Ovary (tissue), 3 donors: Measurements from ENCODE around the gene CACNA1E.

ENCODE experiments used
- EP300 ChIP-seq: sonication (generic); formaldehyde crosslinking; IDR thresholded peaks from one replicate; pipeline ENCODE4 v1.6.1; 2017; ENCODE audit warnings: antibody characterized with exemption
- POLR2A ChIP-seq: fragments of 450-650 bp; IDR thresholded peaks from one replicate; pipeline ENCODE4 v1.6.1; 2017; ENCODE audit warnings: antibody characterized with exemption, mild to moderate bottlenecking, moderate library complexity
- TF ChIP-seq, protein P1 (sequence below), 3 donors: fragments of 450-650 bp in 2 of 3; fragments of 200-600 bp in 1 of 3; IDR thresholded peaks; one replicate each; pipeline versions ENCODE4 v1.5.1 to v1.8.0; 2016 to 2022; ENCODE audit warnings: antibody characterized with exemption in 3 of 3, mild to moderate bottlenecking in 1 of 3
- donor health status: DM: no; HTN: no; CAD: no.

DNA sequence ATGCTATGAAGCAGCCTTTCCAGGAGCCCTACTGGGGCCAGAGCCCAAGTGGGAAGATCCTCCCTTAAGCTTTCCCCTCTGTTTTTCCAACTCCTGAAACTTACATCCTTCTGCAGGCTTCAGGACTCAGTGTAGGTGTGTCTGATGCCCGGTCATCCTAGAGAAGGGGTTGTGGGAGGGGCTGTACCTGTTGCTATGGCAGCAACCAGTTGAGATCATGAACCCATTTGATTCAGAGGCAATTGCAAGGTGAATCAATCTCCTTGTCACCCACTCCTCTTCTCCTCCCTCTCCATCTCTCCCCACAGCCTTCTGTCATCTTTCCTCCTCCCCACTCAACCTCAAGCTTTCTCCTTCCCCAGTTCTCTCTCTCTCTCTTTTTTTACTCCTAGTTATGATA lies 151.8 kb downstream of the CACNA1E start:
- TF ChIP-seq, protein P1, sequence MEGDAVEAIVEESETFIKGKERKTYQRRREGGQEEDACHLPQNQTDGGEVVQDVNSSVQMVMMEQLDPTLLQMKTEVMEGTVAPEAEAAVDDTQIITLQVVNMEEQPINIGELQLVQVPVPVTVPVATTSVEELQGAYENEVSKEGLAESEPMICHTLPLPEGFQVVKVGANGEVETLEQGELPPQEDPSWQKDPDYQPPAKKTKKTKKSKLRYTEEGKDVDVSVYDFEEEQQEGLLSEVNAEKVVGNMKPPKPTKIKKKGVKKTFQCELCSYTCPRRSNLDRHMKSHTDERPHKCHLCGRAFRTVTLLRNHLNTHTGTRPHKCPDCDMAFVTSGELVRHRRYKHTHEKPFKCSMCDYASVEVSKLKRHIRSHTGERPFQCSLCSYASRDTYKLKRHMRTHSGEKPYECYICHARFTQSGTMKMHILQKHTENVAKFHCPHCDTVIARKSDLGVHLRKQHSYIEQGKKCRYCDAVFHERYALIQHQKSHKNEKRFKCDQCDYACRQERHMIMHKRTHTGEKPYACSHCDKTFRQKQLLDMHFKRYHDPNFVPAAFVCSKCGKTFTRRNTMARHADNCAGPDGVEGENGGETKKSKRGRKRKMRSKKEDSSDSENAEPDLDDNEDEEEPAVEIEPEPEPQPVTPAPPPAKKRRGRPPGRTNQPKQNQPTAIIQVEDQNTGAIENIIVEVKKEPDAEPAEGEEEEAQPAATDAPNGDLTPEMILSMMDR (IDR thresholded peaks at IDR 0.05) = no peak
- TF ChIP-seq EP300 = no peak
- TF ChIP-seq POLR2A = no peak
